NCI-H2081 treated with DMSO at 0.1 percent for 48 hours (cell line): ENCODE results near the gene KCTD17.

Experiments used
- DNase-seq: peaks from one replicate; lab custom pipeline; 2025; lab: John Stamatoyannopoulos, UW

The KCTD17 gene

GRCh38 chr22:37043209-37043827, 8.2 kb upstream of the KCTD17 start:
- no peak for DNase-seq

- DNase-seq = no peak
Observed at GRCh38 chr22:37043828-37044538, 7.6 kb upstream of the KCTD17 start.

- no peak for DNase-seq
Observed at GRCh38 chr22:37044634-37045625, 6.6 kb upstream of the KCTD17 start.

- no peak for DNase-seq
Observed at GRCh38 chr22:37045958-37046357, 5.6 kb upstream of the KCTD17 start.

GRCh38 chr22:37046589-37046988, 5.0 kb upstream of the KCTD17 start:
- no peak for DNase-seq

- DNase-seq = no peak
Observed at GRCh38 chr22:37047006-37047405, 4.5 kb upstream of the KCTD17 start.

GRCh38 chr22:37048133-37048532, 3.4 kb upstream of the KCTD17 start:
- DNase-seq = no peak

GRCh38 chr22:37049224-37049623, 2.3 kb upstream of the KCTD17 start:
- DNase-seq = no peak

- DNase-seq = no peak
Observed at GRCh38 chr22:37050913-37051312, 629 bp upstream of the KCTD17 start.

- no peak for DNase-seq
Observed at GRCh38 chr22:37052386-37053309, 1.1 kb downstream of the KCTD17 start.

- no peak for DNase-seq
Observed at GRCh38 chr22:37053310-37054055, 1.9 kb downstream of the KCTD17 start.

- DNase-seq = no peak
Observed at GRCh38 chr22:37054056-37054395, 2.5 kb downstream of the KCTD17 start.

- DNase-seq = no peak
Observed at GRCh38 chr22:37054600-37055365, 3.2 kb downstream of the KCTD17 start.

GRCh38 chr22:37056246-37056645, 4.7 kb downstream of the KCTD17 start:
- no peak for DNase-seq

- DNase-seq = no peak
Observed at GRCh38 chr22:37057226-37057625, 5.7 kb downstream of the KCTD17 start.

GRCh38 chr22:37057796-37058510, 6.4 kb downstream of the KCTD17 start:
- DNase-seq = no peak

GRCh38 chr22:37058917-37059701, 7.6 kb downstream of the KCTD17 start:
- DNase-seq = no peak

GRCh38 chr22:37059876-37060449, 8.4 kb downstream of the KCTD17 start:
- no peak for DNase-seq
